Caco-2 (cell line): ENCODE results near the gene INPP5D. TPM values are rescaled to one million over a fixed set of nuclear protein-coding genes. Genes with fewer than 3 reads are reported as not detected.

Experiments
- BruUV-seq: library from RNA; stranded (reverse); fragments of 400-500 nt; replicated peaks from 2 replicates; lab custom pipeline; 2021; lab: Mats Ljungman, UMichigan
- CTCF ChIA-PET: fragments of 300-600 bp; sonication (Branson Sonifier 250); formaldehyde crosslinking; loops from one replicate; lab custom pipeline; 2022; ENCODE audit warnings: antibody characterized with exemption; lab: Charles Lee
- POLR2A ChIA-PET: fragments of 300-600 bp; sonication (Branson Sonifier 250); formaldehyde crosslinking; loops from one replicate; lab custom pipeline; 2022; ENCODE audit warnings: antibody characterized with exemption; lab: Charles Lee
- DNase-seq, 2 experiments: peaks; one replicate each; pipeline versions ENCODE4 v3.0.0 to v3.0.0-alpha.2; 2020 to 2022
- H3K27me3 ChIP-seq: replicated peaks from 2 replicates; pipeline ENCODE4 v1.6.0; 2011; ENCODE audit warnings: low read length; ENCODE audit not compliant: control insufficient read depth, insufficient read depth
- H3K36me3 ChIP-seq: 2 replicates; pipeline ENCODE4 v1.5.1; 2011; ENCODE audit warnings: low read length; ENCODE audit not compliant: control insufficient read depth, insufficient read depth
- H3K4me1 ChIP-seq: fragments of 250-450 bp; sonication (Bioruptor Pico); 2 replicates; pipeline ENCODE4 v1.5.1; 2020; ENCODE audit warnings: mild to moderate bottlenecking
- H3K4me3 ChIP-seq: 2 replicates; pipeline ENCODE4 v1.5.1; 2011; ENCODE audit warnings: low read depth, mild to moderate bottlenecking, control low read depth, low read length
- H3K9me3 ChIP-seq: fragments of 250-450 bp; sonication (Bioruptor Pico); 2 replicates; pipeline ENCODE4 v1.5.1; 2020; ENCODE audit warnings: mild to moderate bottlenecking, moderate library complexity
- H3K27ac Mint-ChIP-seq: one replicate; pipeline ENCODE4 v1.8.0; 2022; ENCODE audit warnings: mixed read lengths; ENCODE audit not compliant: unreplicated experiment
- H3K27me3 Mint-ChIP-seq: one replicate; pipeline ENCODE4 v1.8.0; 2022; ENCODE audit warnings: mixed read lengths; ENCODE audit not compliant: insufficient read depth, unreplicated experiment
- H3K36me3 Mint-ChIP-seq: one replicate; pipeline ENCODE4 v1.8.0; 2022; ENCODE audit warnings: mild to moderate bottlenecking, mixed read lengths; ENCODE audit not compliant: insufficient read depth, unreplicated experiment
- H3K4me1 Mint-ChIP-seq: one replicate; pipeline ENCODE4 v1.8.0; 2022; ENCODE audit warnings: low read depth, mixed read lengths; ENCODE audit not compliant: unreplicated experiment
- H3K4me3 Mint-ChIP-seq: one replicate; pipeline ENCODE4 v1.8.0; 2022; ENCODE audit warnings: mild to moderate bottlenecking, moderate library complexity, mixed read lengths; ENCODE audit not compliant: unreplicated experiment
- H3K9me3 Mint-ChIP-seq: one replicate; pipeline ENCODE4 v1.8.0; 2022; ENCODE audit warnings: mixed read lengths; ENCODE audit not compliant: unreplicated experiment
- intact Hi-C: fragments of 100-400 bp; cut with micrococcal nuclease; formaldehyde crosslinking; loops from one replicate; pipeline ENCODE4 v1.10.0; 2022; ENCODE audit not compliant: unreplicated experiment
- total RNA-seq: library from RNA; stranded (reverse); gene quantifications from 2 replicates; pipeline ENCODE4 v1.2.3, GENCODE V29; 2022
- TF ChIP-seq, protein P1 (sequence below), 2 experiments: fragments of 200-600 bp in 1 of 2; IDR thresholded peaks; 1 replicate in 1 of 2; 2 replicates in 1 of 2; pipeline versions ENCODE4 v1.5.1 to v1.8.0; 2011 to 2022; ENCODE audit warnings: antibody characterized with exemption in 1 of 2, control low read depth in 1 of 2, inconsistent platforms in 1 of 2, low read depth in 1 of 2, low read length in 1 of 2, mild to moderate bottlenecking in 1 of 2, moderate library complexity in 1 of 2; ENCODE audit not compliant: insufficient read depth in 1 of 2, severe bottlenecking in 1 of 2, unreplicated experiment in 1 of 2

INPP5D gene
- total RNA-seq, 1 experiment from 2014 or later, result not detected

DNA sequence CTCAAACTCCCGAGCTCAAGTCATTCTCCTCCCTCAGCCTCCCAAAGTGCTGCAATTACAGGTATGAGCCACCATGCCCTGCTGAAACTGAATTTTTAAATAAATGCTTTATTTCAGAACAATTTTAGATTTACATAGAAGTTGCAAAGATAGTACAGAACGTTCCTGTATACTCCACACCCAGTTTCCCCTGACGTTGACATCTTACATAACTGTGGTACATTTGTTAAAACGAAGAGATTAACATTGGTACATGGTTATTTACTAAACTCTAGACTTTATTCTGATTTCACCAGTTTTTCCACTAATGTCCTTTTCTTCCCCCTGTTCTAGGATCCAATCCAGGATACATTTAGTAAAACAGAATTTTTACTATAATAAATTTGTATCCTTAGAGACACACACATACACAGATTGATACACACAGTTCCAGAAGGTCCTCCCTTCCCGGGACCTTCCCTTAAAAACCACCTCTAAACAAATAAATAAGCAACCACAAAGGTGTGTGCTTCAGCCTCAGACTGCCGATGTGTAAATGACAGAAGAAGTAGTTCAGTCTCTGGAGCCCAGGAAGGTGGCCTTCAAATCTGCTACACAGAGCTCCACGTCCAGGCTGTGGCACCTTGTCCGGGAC is 20.8 kb upstream of the INPP5D start:
- no TSS peak for BruUV-seq
- Histone ChIP-seq H3K4me1 (no peaks in the 10 kb centered on the region), H3K36me3 (no peaks in the 10 kb centered on the region), H3K9me3 (no peaks in the 10 kb centered on the region), H3K4me3 (no peak overlapping the region), H3K27me3 (no peaks in the 10 kb centered on the region)
- H3K4me3 Mint-ChIP-seq, result no peak overlapping the region
- peaks cover 3% of the 10 kb centered on the region for H3K27me3 Mint-ChIP-seq
- H3K4me1 Mint-ChIP-seq, result no peaks in the 10 kb centered on the region
- CTCF ChIA-PET, result no interaction called here
- no peaks in the 10 kb centered on the region for H3K9me3 Mint-ChIP-seq
- POLR2A ChIA-PET, result no interaction called here
- H3K27ac Mint-ChIP-seq, result no peak overlapping the region
- intact Hi-C loops, result no loop called here
- DNase-seq, result no peak
- TF ChIP-seq, protein P1, sequence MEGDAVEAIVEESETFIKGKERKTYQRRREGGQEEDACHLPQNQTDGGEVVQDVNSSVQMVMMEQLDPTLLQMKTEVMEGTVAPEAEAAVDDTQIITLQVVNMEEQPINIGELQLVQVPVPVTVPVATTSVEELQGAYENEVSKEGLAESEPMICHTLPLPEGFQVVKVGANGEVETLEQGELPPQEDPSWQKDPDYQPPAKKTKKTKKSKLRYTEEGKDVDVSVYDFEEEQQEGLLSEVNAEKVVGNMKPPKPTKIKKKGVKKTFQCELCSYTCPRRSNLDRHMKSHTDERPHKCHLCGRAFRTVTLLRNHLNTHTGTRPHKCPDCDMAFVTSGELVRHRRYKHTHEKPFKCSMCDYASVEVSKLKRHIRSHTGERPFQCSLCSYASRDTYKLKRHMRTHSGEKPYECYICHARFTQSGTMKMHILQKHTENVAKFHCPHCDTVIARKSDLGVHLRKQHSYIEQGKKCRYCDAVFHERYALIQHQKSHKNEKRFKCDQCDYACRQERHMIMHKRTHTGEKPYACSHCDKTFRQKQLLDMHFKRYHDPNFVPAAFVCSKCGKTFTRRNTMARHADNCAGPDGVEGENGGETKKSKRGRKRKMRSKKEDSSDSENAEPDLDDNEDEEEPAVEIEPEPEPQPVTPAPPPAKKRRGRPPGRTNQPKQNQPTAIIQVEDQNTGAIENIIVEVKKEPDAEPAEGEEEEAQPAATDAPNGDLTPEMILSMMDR (IDR thresholded peaks at IDR 0.05; ENCODE audit: insufficient read depth in 1 of 2, low read depth in 1 of 2, low read length in 1 of 2, severe bottlenecking in 1 of 2, unreplicated experiment in 1 of 2), result no peak
- no peaks in the 10 kb centered on the region for H3K36me3 Mint-ChIP-seq

DNA sequence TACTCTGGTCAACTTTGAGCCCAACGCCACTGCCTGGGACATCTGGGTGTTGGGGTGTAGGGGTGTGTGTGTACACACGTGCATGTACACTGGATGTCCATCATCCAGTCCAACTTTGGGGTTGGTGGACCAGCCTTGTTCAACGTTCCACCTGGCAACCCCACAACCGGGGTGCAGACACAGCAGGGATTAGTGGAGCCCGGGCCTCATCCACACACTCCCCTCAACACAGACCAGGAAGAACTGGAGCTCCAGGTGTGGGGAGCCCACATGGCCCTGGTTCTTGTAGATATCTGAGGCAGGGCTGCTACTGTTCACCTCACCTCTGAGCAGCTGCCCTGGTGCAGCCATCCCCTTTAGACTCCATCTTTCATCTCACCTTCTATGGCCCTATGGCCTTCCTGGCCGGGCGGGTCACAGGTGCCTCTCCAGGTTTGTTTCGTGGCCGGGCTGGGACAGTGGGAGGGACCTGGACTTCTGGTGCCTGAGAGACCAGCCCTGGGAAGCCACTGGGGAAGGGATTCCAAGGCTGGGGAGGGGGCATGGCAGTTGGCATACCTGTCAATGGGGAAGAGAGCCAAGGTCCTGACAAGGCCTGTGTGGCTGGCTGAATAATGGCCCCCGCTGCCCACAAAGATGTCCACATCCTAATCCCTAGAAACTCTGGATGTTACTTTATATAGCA is 20.2 kb upstream of the INPP5D start:
- BruUV-seq, result no TSS peak
- Mint-ChIP-seq H3K27me3 (peaks cover 3% of the 10 kb centered on the region), H3K4me3 (no peak overlapping the region), H3K36me3 (no peaks in the 10 kb centered on the region), H3K4me1 (no peaks in the 10 kb centered on the region), H3K9me3 (no peaks in the 10 kb centered on the region), H3K27ac (no peak overlapping the region)
- TF ChIP-seq, protein P1 (IDR thresholded peaks at IDR 0.05; ENCODE audit: insufficient read depth in 1 of 2, low read depth in 1 of 2, low read length in 1 of 2, severe bottlenecking in 1 of 2, unreplicated experiment in 1 of 2), result no peak
- CTCF ChIA-PET, result no interaction called here
- no peaks in the 10 kb centered on the region for H3K27me3 ChIP-seq
- H3K9me3 ChIP-seq, result no peaks in the 10 kb centered on the region
- DNase-seq, result no peak
- POLR2A ChIA-PET, result no interaction called here
- H3K36me3 ChIP-seq, result no peaks in the 10 kb centered on the region
- H3K4me1 ChIP-seq, result no peaks in the 10 kb centered on the region
- no peak overlapping the region for H3K4me3 ChIP-seq
- intact Hi-C loops, result no loop called here

DNA sequence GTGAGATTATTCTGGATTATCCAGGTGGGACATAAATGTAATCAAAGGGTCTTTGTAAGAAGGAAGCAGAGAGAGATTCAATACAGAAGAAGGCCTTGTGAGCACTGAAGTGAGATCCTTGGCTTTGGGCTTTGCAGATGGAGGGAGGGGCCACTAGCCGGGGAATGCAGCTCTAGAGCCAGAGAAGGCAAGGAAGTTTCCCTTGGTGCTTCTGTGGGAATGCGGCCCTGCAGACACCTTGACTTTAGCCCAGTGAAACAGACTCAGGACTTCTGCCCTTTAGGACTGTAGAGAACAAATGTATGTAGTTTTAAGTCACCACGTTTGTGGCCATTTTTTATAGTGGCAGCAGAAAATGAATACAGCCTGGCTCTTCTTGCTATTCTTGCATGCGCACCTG is 19.6 kb upstream of the INPP5D start:
- no peak overlapping the region for H3K4me3 Mint-ChIP-seq
- ChIA-PET CTCF (no interaction called here), POLR2A (interaction anchor here (0.7 kb wide), 1 partner anchor 628 kb away, joined by 3 read pairs; no protein-coding TSS in a partner anchor)
- no peaks in the 10 kb centered on the region for H3K4me1 Mint-ChIP-seq
- intact Hi-C loops, result no loop called here
- Histone ChIP-seq H3K4me1 (no peaks in the 10 kb centered on the region), H3K36me3 (no peaks in the 10 kb centered on the region), H3K9me3 (no peaks in the 10 kb centered on the region), H3K4me3 (no peak overlapping the region), H3K27me3 (no peaks in the 10 kb centered on the region)
- no peaks in the 10 kb centered on the region for H3K36me3 Mint-ChIP-seq
- DNase-seq, result no peak
- H3K27me3 Mint-ChIP-seq, result peaks cover 5% of the 10 kb centered on the region
- TF ChIP-seq, protein P1 (IDR thresholded peaks at IDR 0.05; ENCODE audit: insufficient read depth in 1 of 2, low read depth in 1 of 2, low read length in 1 of 2, severe bottlenecking in 1 of 2, unreplicated experiment in 1 of 2), result no peak
- no TSS peak for BruUV-seq
- no peak overlapping the region for H3K27ac Mint-ChIP-seq
- H3K9me3 Mint-ChIP-seq, result no peaks in the 10 kb centered on the region
